Transverse colon (tissue), 4 donors: ENCODE data around the gene TOMM40L. TPM values are rescaled to one million over a fixed set of nuclear protein-coding genes. Genes with fewer than 3 reads are reported as not detected.

Experiments
- DNase-seq: peaks from one replicate; pipeline ENCODE4 v3.0.0-alpha.2; 2019
- H3K27ac ChIP-seq, 4 donors: fragments of 200-600 bp; sonication (generic); 2 replicates each; pipeline ENCODE4 v1.5.1; 2016 to 2018; ENCODE audit warnings: inconsistent platforms in 4 of 4
- H3K27me3 ChIP-seq: fragments of 200-600 bp; sonication (generic); 2 replicates; pipeline ENCODE4 v1.5.1; 2017; ENCODE audit warnings: inconsistent platforms
- H3K36me3 ChIP-seq, 4 donors: fragments of 200-600 bp; sonication (generic); 2 replicates each; pipeline ENCODE4 v1.5.1; 2017 to 2019; ENCODE audit warnings: inconsistent platforms in 4 of 4
- H3K4me1 ChIP-seq, 4 donors: fragments of 200-600 bp; sonication (generic); 2 replicates each; pipeline ENCODE4 v1.5.1; 2017 to 2020; ENCODE audit warnings: inconsistent platforms in 4 of 4
- H3K4me3 ChIP-seq, 4 donors: fragments of 200-600 bp; sonication (generic); 1 replicate in 1 of 4; 2 replicates in 3 of 4; pipeline versions ENCODE4 v1.5.1 to v1.6.1; 2017 to 2019; ENCODE audit warnings: inconsistent platforms in 4 of 4
- H3K9me3 ChIP-seq, 2 donors: fragments of 200-600 bp; sonication (generic); 2 replicates each; pipeline ENCODE4 v1.5.1; 2017 to 2019; ENCODE audit warnings: inconsistent platforms in 2 of 2
- EP300 ChIP-seq: sonication (generic); formaldehyde crosslinking; IDR thresholded peaks from one replicate; pipeline ENCODE4 v1.6.1; 2017; ENCODE audit warnings: antibody characterized with exemption, low read depth
- POLR2A ChIP-seq: fragments of 450-650 bp; IDR thresholded peaks from one replicate; pipeline ENCODE4 v1.6.1; 2016; ENCODE audit warnings: antibody characterized with exemption, mild to moderate bottlenecking, moderate library complexity
- POLR2AphosphoS5 ChIP-seq, 3 donors: sonication (generic); formaldehyde crosslinking; IDR thresholded peaks; one replicate each; pipeline ENCODE4 v1.6.1; 2016; ENCODE audit warnings: antibody characterized with exemption in 3 of 3
- WGBS, 2 donors: methylation state at CpG; one replicate each; pipeline ENCODE4 v1.1.5; 2018; ENCODE audit warnings: low coverage in 1 of 2; 5-methylcytosine and 5-hydroxymethylcytosine counted together
- in situ Hi-C, 4 donors: fragments of 200-750 bp; cut with MboI; loops; one replicate each; pipeline versions ENCODE4 v1.15.0 to v1.15.1; 2017; ENCODE audit warnings: low sequenced_read_pairs in 3 of 4, low pct_ligation_motif_present in 1 of 4, low pct_unique_long_range_greater_than_20kb in 1 of 4
- intact Hi-C: fragments of 100-400 bp; cut with DNase I; formaldehyde crosslinking; loops from one replicate; pipeline ENCODE4 v1.15.1; 2023; ENCODE audit warnings: low total_unique reads
- total RNA-seq, 4 donors: library from RNA; depleted of rRNA; stranded (reverse); fragments of >200 nt; gene quantifications; one replicate each; pipeline ENCODE4 v1.1.0, GENCODE V29; 2016
- TF ChIP-seq, protein P1 (sequence below), 5 experiments: fragments of 200-600 bp in 3 of 5; fragments of 450-650 bp in 2 of 5; sonication (generic) in 3 of 5; IDR thresholded peaks; 1 replicate in 2 of 5; 2 replicates in 3 of 5; pipeline ENCODE4 v1.5.1; 2016 to 2017; ENCODE audit warnings: antibody characterized with exemption in 5 of 5, inconsistent platforms in 3 of 5, mild to moderate bottlenecking in 2 of 5, moderate library complexity in 1 of 5

The TOMM40L gene
- total RNA-seq, 4 donors from 2014 or later: 5.8 to 21.4 (median 12.6) TPM

DNA sequence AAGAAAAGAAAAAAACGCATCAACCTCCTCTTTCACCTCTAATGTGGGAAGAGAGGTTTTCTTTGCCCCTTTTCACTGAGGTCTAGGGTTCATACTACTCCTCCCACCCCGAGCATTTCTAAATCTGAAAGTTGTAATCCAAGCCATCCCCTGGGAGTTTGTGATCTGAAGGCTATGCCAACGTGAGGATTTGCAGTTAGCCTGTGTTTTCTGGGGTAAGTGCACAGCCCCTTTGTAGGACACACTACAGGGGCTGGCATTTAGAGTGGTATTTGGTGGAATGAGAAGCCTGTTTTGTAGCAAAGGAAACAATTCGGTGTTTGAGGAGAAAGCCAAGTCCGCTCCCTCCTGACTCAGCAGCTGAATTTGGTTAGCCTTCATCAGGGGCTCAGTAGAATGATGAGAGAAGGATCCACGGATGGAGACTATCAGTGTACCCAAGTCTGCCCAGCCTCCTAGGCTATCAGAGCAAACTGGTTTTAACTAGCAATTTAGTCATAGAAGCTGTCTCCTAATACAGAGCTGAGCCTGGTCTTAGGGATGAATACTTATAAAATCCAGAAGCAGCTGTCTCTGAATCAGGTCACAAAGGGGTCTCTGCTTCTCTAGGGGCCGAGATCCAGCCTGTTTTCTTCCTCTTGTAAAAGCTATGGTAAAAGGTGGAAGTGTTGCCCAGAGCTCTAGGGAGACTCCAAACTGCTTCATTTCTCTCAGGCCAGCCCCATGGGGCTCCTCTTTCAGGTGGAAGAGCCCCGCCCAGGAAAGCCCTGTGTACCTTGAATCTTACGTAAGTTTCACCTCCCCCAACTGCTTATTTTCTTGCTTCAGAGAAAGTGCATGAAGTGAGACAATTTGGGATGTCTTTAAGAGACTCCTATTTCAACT is 34.8 kb downstream of the TOMM40L start:
- Histone ChIP-seq H3K36me3 (no peaks in the 10 kb centered on the region), H3K4me3 (no peak overlapping the region), H3K9me3 (peaks cover 3 to 10% of the 10 kb centered on the region in 2 donors), H3K27ac (no peak overlapping the region), H3K4me1 (peaks cover 0 to 18% (median 8%) of the 10 kb centered on the region in 4 donors), H3K27me3 (peaks cover 48% of the 10 kb centered on the region)
- TF ChIP-seq POLR2AphosphoS5 (IDR thresholded peaks at IDR 0.05): no peak
- TF ChIP-seq EP300: no peak
- intact Hi-C loops: no loop called here
- 34 to 35% methylated on average over 3 to 9 of the region's 9 CpGs for WGBS, 2 donors
- no peak for DNase-seq
- in situ Hi-C loops: no loop called here

DNA sequence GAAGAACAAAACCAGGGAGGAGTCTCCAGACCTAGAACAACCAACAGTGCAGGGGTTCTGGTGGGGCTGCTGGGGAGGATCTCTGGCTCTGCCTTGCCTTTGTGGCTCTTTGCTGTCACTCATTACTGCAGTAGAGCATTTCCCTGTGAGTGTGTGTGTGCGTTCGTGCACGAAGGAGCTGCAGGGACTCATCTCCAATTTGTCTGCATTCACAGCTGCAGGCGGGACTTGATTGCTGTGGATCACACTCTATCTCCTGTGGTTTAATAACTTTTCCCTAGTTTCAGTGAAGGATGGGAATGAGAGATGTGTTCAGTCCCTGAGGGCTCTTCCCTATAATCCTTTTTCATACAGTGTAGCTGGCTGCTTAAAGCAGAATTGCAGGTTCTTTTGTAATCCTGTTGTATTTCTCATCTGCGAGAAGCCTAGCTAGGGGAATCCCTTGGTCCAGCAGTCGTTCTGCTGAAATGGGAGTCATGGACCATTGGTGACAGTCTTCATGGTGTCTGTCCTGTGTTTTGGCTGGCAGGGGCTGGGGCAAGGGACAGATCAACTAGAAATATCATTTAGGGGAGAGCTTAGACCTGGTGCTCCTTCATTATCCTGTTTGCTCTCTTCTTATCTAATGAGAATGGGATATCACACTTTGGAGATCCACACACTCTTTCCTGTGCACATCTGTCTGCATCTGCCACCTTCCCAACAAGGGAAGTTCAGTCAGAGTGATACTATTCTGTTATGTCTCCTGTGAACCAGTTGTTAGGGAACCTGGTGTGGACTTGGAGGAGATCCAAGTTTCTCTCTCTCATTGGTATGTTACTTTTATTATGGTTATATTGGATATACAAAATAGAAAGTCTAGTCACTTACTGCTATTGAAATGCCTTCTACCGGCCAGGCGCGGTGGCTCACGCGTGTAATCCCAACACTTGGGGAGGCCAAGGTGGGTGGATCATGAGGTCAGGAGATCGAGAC is 35.7 kb downstream of the TOMM40L start:
- H3K27ac ChIP-seq: peak overlapping the region in 1 of 4 donors; percentile 10
- intact Hi-C loops: no loop called here

DNA sequence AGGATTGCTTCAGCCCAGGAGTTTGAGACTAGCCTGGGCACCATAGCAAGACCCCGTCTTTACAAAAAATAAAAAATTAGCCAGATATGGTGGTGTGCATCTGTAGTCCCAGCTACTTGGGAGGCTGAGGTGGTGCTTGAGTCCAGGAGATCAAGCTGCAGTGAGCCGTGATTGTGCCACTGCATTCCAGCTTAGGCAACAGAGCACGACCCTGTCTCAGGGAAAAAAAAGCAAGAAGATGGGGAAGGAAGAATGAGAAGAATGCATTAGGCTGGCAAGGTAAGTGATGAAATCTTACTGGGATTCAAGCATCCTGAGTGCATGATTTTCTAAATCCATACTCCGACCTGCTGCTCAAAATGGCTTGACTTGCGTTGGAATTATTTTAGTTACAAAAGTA is 39.4 kb downstream of the TOMM40L start:
- Histone ChIP-seq H3K27ac (no peak overlapping the region), H3K4me1 (peaks cover 0 to 8% (median 1%) of the 10 kb centered on the region in 4 donors), H3K4me3 (no peak overlapping the region), H3K36me3 (no peaks in the 10 kb centered on the region), H3K9me3 (no peaks in the 10 kb centered on the region), H3K27me3 (peaks cover 15% of the 10 kb centered on the region)
- intact Hi-C loops (no loop called here), in situ Hi-C loops (no loop called here)
- TF ChIP-seq POLR2A (no peak), EP300 (no peak), POLR2AphosphoS5 (IDR thresholded peaks at IDR 0.05) (no peak)
- TF ChIP-seq, protein P1, sequence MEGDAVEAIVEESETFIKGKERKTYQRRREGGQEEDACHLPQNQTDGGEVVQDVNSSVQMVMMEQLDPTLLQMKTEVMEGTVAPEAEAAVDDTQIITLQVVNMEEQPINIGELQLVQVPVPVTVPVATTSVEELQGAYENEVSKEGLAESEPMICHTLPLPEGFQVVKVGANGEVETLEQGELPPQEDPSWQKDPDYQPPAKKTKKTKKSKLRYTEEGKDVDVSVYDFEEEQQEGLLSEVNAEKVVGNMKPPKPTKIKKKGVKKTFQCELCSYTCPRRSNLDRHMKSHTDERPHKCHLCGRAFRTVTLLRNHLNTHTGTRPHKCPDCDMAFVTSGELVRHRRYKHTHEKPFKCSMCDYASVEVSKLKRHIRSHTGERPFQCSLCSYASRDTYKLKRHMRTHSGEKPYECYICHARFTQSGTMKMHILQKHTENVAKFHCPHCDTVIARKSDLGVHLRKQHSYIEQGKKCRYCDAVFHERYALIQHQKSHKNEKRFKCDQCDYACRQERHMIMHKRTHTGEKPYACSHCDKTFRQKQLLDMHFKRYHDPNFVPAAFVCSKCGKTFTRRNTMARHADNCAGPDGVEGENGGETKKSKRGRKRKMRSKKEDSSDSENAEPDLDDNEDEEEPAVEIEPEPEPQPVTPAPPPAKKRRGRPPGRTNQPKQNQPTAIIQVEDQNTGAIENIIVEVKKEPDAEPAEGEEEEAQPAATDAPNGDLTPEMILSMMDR (IDR thresholded peaks at IDR 0.05): no peak
- no peak for DNase-seq
- WGBS, 2 donors: 60 to 82% methylated on average over 5 of the region's 5 CpGs

More for the DNA sequence above, 35.7 kb downstream of the TOMM40L start:
- H3K27me3 ChIP-seq: peaks cover 48% of the 10 kb centered on the region
- peaks cover 0 to 18% (median 8%) of the 10 kb centered on the region in 4 donors for H3K4me1 ChIP-seq
- WGBS, 2 donors: 20 to 44% methylated on average over 1 to 12 of the region's 12 CpGs
- TF ChIP-seq POLR2AphosphoS5 (IDR thresholded peaks at IDR 0.05) (no peak), EP300 (no peak), POLR2A (no peak)
- TF ChIP-seq, protein P1 (IDR thresholded peaks at IDR 0.05): no peak
- no peak overlapping the region for H3K4me3 ChIP-seq
- no peaks in the 10 kb centered on the region for H3K36me3 ChIP-seq
- peaks cover 3 to 10% of the 10 kb centered on the region in 2 donors for H3K9me3 ChIP-seq
- DNase-seq: no peak
- in situ Hi-C loops: no loop called here

DNA sequence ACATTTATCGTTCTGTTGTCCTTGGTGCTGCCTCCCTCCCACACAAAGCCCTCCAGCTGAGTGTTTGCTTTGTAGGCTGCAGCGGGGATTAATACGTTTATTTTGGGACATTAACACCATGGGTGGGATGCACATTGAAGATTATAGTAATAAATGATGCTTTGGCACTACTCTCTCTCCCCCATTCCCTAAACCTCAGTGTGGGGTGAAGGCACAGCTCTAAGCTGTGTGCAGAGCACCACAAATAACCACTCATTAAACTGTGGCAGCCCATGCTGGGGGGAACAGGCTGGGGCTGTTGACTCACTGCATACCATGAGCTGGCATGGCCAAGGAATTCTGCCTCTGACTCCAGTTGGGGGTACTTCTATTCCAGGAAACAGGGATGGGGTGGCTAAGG is 40.3 kb downstream of the TOMM40L start:
- in situ Hi-C loops: no loop called here
- 62 to 72% methylated on average over 3 of the region's 3 CpGs for WGBS, 2 donors
- peak overlapping the region in 2 of 4 donors; percentile 11 to 52 for H3K27ac ChIP-seq
- no peak for TF ChIP-seq EP300
- no peak for TF ChIP-seq POLR2A
- TF ChIP-seq POLR2AphosphoS5 (IDR thresholded peaks at IDR 0.05): no peak
- TF ChIP-seq, protein P1 (IDR thresholded peaks at IDR 0.05): no peak
- peaks cover 0 to 2% (median under 1%) of the 10 kb centered on the region in 4 donors for H3K4me1 ChIP-seq
- DNase-seq: no peak
- no peaks in the 10 kb centered on the region for H3K36me3 ChIP-seq
- H3K4me3 ChIP-seq: no peak overlapping the region
- H3K9me3 ChIP-seq: no peaks in the 10 kb centered on the region
- H3K27me3 ChIP-seq: peaks cover 8% of the 10 kb centered on the region
- intact Hi-C loops: no loop called here
